HEK293 (cell line): ENCODE data around the gene SMTN.
A peak's percentile ranks its signal among the peaks of the same experiment; 100 is the strongest.
"Not testable (repeated sequence)": the region's sequence is repeated elsewhere in the genome, so short reads cannot be mapped to it uniquely, and the experiment has no call there.

ENCODE experiments used
- CTCF ChIA-PET: fragments of 350-600 bp; formaldehyde crosslinking; extraction: SDS; loops from one replicate; lab custom pipeline; 2021; ENCODE audit warnings: antibody characterized with exemption; lab: Yijun Ruan, JAX
- POLR2A ChIA-PET: fragments of 300-600 bp; formaldehyde crosslinking; extraction: SDS; loops from one replicate; lab custom pipeline; 2020; ENCODE audit warnings: antibody characterized with exemption, inconsistent platforms; lab: Yijun Ruan, JAX
- H3K27ac ChIP-seq: fragments of 200-500 bp; sonication (Bioruptor generic); 2 replicates; pipeline ENCODE4 v1.5.1; 2014; ENCODE audit warnings: low read depth, low read length, control low read depth, inconsistent platforms; ENCODE audit errors: extremely low read depth
- H3K36me3 ChIP-seq, 2 experiments: fragments of 200-500 bp in 1 of 2; sonication (Bioruptor generic) in 1 of 2; 1 replicate in 1 of 2; 2 replicates in 1 of 2; pipeline ENCODE4 v1.5.1; 2014 to 2017; ENCODE audit warnings: inconsistent platforms in 2 of 2, low read length in 2 of 2; ENCODE audit not compliant: control insufficient read depth in 2 of 2, insufficient read depth in 1 of 2
- H3K4me1 ChIP-seq: fragments of 200-500 bp; sonication (Bioruptor generic); 2 replicates; pipeline ENCODE4 v1.5.1; 2014; ENCODE audit warnings: mild to moderate bottlenecking, low read length, inconsistent platforms; ENCODE audit not compliant: control insufficient read depth, insufficient read depth
- H3K4me3 ChIP-seq: 2 replicates; pipeline ENCODE4 v1.5.1; 2011; ENCODE audit warnings: low read depth, mild to moderate bottlenecking, control low read depth, low read length, moderate library complexity
- H3K9me3 ChIP-seq: fragments of 200-500 bp; sonication (Bioruptor generic); 2 replicates; pipeline ENCODE4 v1.5.1; 2014; ENCODE audit warnings: low read depth, low read length, inconsistent platforms; ENCODE audit not compliant: control insufficient read depth, insufficient read depth
- KLF8 ChIP-seq: fragments of 450-650 bp; formaldehyde crosslinking; IDR thresholded peaks from 2 replicates; pipeline ENCODE4 v1.5.1; 2016; ENCODE audit warnings: missing biosample characterization, missing genetic modification characterization
- OSR2 ChIP-seq: fragments of 450-650 bp; formaldehyde crosslinking; IDR thresholded peaks from 2 replicates; pipeline ENCODE4 v1.5.1; 2016; ENCODE audit warnings: missing biosample characterization, missing genetic modification characterization
- PRDM1 ChIP-seq: fragments of 450-650 bp; formaldehyde crosslinking; IDR thresholded peaks from 2 replicates; pipeline ENCODE4; 2016; ENCODE audit warnings: missing biosample characterization, missing genetic modification characterization
- TRIM28 ChIP-seq: IDR thresholded peaks from 2 replicates; pipeline ENCODE4 v1.6.1; 2011; ENCODE audit warnings: low read length, control low read depth, borderline replicate concordance
- ZBTB17 ChIP-seq: fragments of 450-650 bp; formaldehyde crosslinking; IDR thresholded peaks from 2 replicates; pipeline ENCODE4 v1.5.1; 2016; ENCODE audit warnings: missing biosample characterization, missing genetic modification characterization
- ZBTB21 ChIP-seq: fragments of 450-650 bp; formaldehyde crosslinking; IDR thresholded peaks from 2 replicates; pipeline ENCODE4 v1.5.1; 2017; ENCODE audit warnings: missing biosample characterization, missing genetic modification characterization
- ZEB2 ChIP-seq: fragments of 450-650 bp; formaldehyde crosslinking; IDR thresholded peaks from 2 replicates; pipeline ENCODE4 v1.5.1; 2016; ENCODE audit warnings: missing biosample characterization, missing genetic modification characterization
- ZNF133 ChIP-seq: fragments of 450-650 bp; formaldehyde crosslinking; IDR thresholded peaks from 2 replicates; pipeline ENCODE4 v1.5.1; 2016; ENCODE audit warnings: missing biosample characterization, missing genetic modification characterization
- ZNF169 ChIP-seq: fragments of 450-650 bp; formaldehyde crosslinking; IDR thresholded peaks from 2 replicates; pipeline ENCODE4 v1.5.1; 2016; ENCODE audit warnings: missing biosample characterization, missing genetic modification characterization
- ZNF2 ChIP-seq: fragments of 450-650 bp; formaldehyde crosslinking; IDR thresholded peaks from 2 replicates; pipeline ENCODE4 v1.5.1; 2016; ENCODE audit warnings: missing biosample characterization, missing genetic modification characterization
- ZNF324 ChIP-seq: fragments of 450-650 bp; formaldehyde crosslinking; IDR thresholded peaks from 2 replicates; pipeline ENCODE4 v1.5.1; 2016; ENCODE audit warnings: missing biosample characterization, missing genetic modification characterization
- ZNF366 ChIP-seq: fragments of 450-650 bp; formaldehyde crosslinking; conservative IDR thresholded peaks from 2 replicates; pipeline ENCODE4 v1.5.1; 2016; ENCODE audit warnings: missing biosample characterization, missing genetic modification characterization
- ZNF433 ChIP-seq: fragments of 450-650 bp; formaldehyde crosslinking; IDR thresholded peaks from 2 replicates; pipeline ENCODE4 v1.5.1; 2016; ENCODE audit warnings: missing biosample characterization, missing genetic modification characterization, low read depth
- ZNF514 ChIP-seq: fragments of 450-650 bp; formaldehyde crosslinking; IDR thresholded peaks from 2 replicates; pipeline ENCODE4 v1.5.1; 2016; ENCODE audit warnings: missing biosample characterization, missing genetic modification characterization
- ZNF654 ChIP-seq: fragments of 450-650 bp; formaldehyde crosslinking; IDR thresholded peaks from 2 replicates; pipeline ENCODE4 v1.5.1; 2016; ENCODE audit warnings: low read depth, missing biosample characterization, missing genetic modification characterization
- ZNF768 ChIP-seq: fragments of 450-650 bp; formaldehyde crosslinking; IDR thresholded peaks from 2 replicates; pipeline ENCODE4 v1.5.1; 2018; ENCODE audit warnings: missing biosample characterization, mild to moderate bottlenecking, missing genetic modification characterization
- TF ChIP-seq, protein P1 (sequence below): fragments of 450-650 bp; formaldehyde crosslinking; IDR thresholded peaks from 2 replicates; pipeline ENCODE4 v1.5.1; 2016; ENCODE audit warnings: missing biosample characterization, missing genetic modification characterization
- TF ChIP-seq, protein P2 (sequence below): fragments of 450-650 bp; formaldehyde crosslinking; conservative IDR thresholded peaks from 2 replicates; pipeline ENCODE4 v1.5.1; 2016; ENCODE audit warnings: low read depth, missing biosample characterization, missing genetic modification characterization
- TF ChIP-seq, protein P3 (sequence below): fragments of 450-650 bp; formaldehyde crosslinking; IDR thresholded peaks from 2 replicates; pipeline ENCODE4 v1.5.1; 2016; ENCODE audit warnings: missing biosample characterization, missing genetic modification characterization

The SMTN gene

DNA sequence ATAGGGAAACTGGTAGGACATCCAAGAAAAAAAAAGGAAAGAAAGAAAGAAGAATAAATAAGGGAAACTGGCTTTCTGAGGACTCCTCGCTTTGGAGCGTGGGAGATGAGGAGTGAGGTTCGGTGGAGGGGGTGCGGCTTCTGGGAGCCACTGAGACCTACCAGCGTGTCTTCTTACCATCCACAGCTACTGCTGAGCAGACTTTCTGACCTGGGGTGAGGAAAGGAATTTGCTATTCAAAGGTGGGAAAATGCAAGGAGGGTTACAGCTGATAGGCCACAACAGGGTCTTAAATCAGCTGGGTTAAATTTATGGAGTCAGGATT lies 26.7 kb downstream of the SMTN start:
- Histone ChIP-seq H3K9me3 (no peaks in the 10 kb centered on the region), H3K36me3 (peaks cover 0 to 23% of the 10 kb centered on the region in 2 experiments; a peak in 1 of 3 replicates), H3K27ac (peak overlapping the region; percentile 40; the same call in 1 of the 2 replicates), H3K4me3 (peak overlapping the region; percentile 38), H3K4me1 (peaks cover 4% of the 10 kb centered on the region; the same call in 1 of the 2 replicates)
- POLR2A ChIA-PET, result interaction anchor here (0.6 to 1.9 kb wide), 20 partner anchors 12 to 684 kb away, joined by 3 to 15 read pairs (median 4); partner anchors contain the start of genes INPP5J, LIMK2, MORC2 and RNF185
- CTCF ChIA-PET, result interaction anchor here (0.5 to 4.4 kb wide), 42 partner anchors 8 to 547 kb away, joined by 3 to 54 read pairs (median 4); partner anchors contain the start of genes MORC2, PATZ1, PIK3IP1 and RNF185
- TF ChIP-seq, protein P1, sequence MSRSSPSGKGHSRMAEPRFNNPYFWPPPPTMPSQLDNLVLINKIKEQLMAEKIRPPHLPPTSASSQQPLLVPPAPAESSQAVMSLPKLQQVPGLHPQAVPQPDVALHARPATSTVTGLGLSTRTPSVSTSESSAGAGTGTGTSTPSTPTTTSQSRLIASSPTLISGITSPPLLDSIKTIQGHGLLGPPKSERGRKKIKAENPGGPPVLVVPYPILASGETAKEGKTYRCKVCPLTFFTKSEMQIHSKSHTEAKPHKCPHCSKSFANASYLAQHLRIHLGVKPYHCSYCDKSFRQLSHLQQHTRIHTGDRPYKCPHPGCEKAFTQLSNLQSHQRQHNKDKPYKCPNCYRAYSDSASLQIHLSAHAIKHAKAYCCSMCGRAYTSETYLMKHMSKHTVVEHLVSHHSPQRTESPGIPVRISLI (tag by site-specific recombination), result 0 out of 2 replicates have a peak, but pooled peaks have one; percentile 21
- TF ChIP-seq ZNF433 (no peak), ZEB2 (0 out of 2 replicates have a peak, but pooled peaks have one; percentile 7), PRDM1 (no peak; the same call in none of the 2 replicates), ZNF514 (tag by site-specific recombination) (no peak), ZNF133 (no peak), ZNF366 (tag by site-specific recombination) (peak; percentile 84), ZNF169 (tag by site-specific recombination) (no peak), ZBTB17 (peak; percentile 37), TRIM28 (no peak), ZNF654 (tag by site-specific recombination) (no peak), ZNF2 (no peak), ZBTB21 (no peak), OSR2 (tag by site-specific recombination) (no peak), ZNF324 (0 out of 2 replicates have a peak, but pooled peaks have one; percentile 5), ZNF768 (tag by site-specific recombination) (no peak), KLF8 (tag by site-specific recombination) (no peak)
- TF ChIP-seq, protein P2, sequence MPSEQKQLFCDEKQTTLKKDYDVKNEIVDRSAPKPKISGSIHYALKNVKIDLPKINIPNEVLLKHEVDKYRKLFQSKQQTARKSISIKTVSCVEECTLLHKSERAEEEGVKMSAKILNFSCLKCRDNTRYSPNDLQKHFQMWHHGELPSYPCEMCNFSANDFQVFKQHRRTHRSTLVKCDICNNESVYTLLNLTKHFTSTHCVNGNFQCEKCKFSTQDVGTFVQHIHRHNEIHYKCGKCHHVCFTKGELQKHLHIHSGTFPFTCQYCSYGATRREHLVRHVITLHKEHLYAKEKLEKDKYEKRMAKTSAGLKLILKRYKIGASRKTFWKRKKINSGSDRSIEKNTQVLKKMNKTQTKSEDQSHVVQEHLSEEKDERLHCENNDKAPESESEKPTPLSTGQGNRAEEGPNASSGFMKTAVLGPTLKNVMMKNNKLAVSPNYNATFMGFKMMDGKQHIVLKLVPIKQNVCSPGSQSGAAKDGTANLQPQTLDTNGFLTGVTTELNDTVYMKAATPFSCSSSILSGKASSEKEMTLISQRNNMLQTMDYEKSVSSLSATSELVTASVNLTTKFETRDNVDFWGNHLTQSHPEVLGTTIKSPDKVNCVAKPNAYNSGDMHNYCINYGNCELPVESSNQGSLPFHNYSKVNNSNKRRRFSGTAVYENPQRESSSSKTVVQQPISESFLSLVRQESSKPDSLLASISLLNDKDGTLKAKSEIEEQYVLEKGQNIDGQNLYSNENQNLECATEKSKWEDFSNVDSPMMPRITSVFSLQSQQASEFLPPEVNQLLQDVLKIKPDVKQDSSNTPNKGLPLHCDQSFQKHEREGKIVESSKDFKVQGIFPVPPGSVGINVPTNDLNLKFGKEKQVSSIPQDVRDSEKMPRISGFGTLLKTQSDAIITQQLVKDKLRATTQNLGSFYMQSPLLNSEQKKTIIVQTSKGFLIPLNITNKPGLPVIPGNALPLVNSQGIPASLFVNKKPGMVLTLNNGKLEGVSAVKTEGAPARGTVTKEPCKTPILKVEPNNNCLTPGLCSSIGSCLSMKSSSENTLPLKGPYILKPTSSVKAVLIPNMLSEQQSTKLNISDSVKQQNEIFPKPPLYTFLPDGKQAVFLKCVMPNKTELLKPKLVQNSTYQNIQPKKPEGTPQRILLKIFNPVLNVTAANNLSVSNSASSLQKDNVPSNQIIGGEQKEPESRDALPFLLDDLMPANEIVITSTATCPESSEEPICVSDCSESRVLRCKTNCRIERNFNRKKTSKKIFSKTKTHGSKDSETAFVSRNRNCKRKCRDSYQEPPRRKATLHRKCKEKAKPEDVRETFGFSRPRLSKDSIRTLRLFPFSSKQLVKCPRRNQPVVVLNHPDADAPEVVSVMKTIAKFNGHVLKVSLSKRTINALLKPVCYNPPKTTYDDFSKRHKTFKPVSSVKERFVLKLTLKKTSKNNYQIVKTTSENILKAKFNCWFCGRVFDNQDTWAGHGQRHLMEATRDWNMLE (tag by site-specific recombination), result no peak
- TF ChIP-seq, protein P3, sequence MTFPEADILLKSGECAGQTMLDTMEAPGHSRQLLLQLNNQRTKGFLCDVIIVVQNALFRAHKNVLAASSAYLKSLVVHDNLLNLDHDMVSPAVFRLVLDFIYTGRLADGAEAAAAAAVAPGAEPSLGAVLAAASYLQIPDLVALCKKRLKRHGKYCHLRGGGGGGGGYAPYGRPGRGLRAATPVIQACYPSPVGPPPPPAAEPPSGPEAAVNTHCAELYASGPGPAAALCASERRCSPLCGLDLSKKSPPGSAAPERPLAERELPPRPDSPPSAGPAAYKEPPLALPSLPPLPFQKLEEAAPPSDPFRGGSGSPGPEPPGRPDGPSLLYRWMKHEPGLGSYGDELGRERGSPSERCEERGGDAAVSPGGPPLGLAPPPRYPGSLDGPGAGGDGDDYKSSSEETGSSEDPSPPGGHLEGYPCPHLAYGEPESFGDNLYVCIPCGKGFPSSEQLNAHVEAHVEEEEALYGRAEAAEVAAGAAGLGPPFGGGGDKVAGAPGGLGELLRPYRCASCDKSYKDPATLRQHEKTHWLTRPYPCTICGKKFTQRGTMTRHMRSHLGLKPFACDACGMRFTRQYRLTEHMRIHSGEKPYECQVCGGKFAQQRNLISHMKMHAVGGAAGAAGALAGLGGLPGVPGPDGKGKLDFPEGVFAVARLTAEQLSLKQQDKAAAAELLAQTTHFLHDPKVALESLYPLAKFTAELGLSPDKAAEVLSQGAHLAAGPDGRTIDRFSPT (tag by site-specific recombination), result no peak

DNA sequence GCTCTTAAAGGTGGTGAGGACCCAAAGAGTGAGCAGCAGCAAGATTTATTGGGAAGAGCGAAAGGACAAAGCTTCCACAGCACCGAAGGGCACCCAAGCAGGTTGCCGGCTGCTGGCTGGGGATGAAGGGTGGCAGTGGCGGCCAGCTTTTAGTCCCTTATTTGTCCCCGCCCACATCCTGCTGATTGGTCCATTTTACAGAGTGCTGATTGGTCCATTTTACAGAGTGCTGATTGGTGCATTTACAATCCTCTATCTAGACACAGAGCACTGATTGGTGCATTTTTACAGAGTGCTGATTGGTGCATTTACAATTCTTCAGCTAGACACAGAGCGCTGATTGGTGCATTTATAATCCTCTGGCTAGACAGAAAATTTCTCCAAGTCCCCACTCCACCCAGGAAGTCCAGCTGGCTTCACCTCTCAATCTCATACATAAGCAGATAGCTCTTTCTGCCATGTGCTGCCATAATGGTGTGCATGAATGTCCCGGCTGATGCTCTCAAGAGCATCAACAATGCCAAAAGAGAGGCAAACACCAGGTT lies 31.5 kb downstream of the SMTN start:
- not testable (repeated sequence) for H3K27ac ChIP-seq, H3K4me3 ChIP-seq, H3K9me3 ChIP-seq, H3K36me3 ChIP-seq, H3K4me1 ChIP-seq
- CTCF ChIA-PET, result interaction anchor here (0.6 to 0.8 kb wide), 4 partner anchors 18 to 161 kb away, joined by 3 to 5 read pairs (median 3); no protein-coding TSS in a partner anchor
- POLR2A ChIA-PET, result interaction anchor here (0.7 kb wide), 1 partner anchor 15 kb away, joined by 8 read pairs; no protein-coding TSS in a partner anchor
